Mammary epithelial cell (primary cell): ENCODE results near the gene NSD1.

Experiments
- CTCF ChIP-seq, 2 donors: IDR thresholded peaks in 1 of 2; conservative IDR thresholded peaks in 1 of 2; 2 replicates each; pipeline ENCODE4 v1.5.1; 2011 to 2012; ENCODE audit warnings: inconsistent platforms in 2 of 2, low read length in 2 of 2, mild to moderate bottlenecking in 2 of 2, control low read depth in 1 of 2, low read depth in 1 of 2; ENCODE audit not compliant: insufficient read depth in 1 of 2; ENCODE audit errors: extremely low read depth in 1 of 2
- EZH2 ChIP-seq: IDR thresholded peaks from 2 replicates; pipeline ENCODE4 v1.6.1; 2012; ENCODE audit warnings: low read length, inconsistent platforms, borderline replicate concordance

- no peak for TF ChIP-seq CTCF (conservative IDR thresholded peaks at IDR 0.05 in 1 of 2, IDR thresholded peaks at IDR 0.05 in 1 of 2; ENCODE audit: extremely low read depth in 1 of 2, insufficient read depth in 1 of 2, low read depth in 1 of 2, low read length in 2 of 2)
- TF ChIP-seq EZH2: no peak
Measured at GRCh38 chr5:177233802-177234201, 100.2 kb downstream of the NSD1 start.
